GM15510 (cell line): ENCODE results near the gene THAP2.

ENCODE experiments used
- POLR2A ChIP-seq: IDR thresholded peaks from 3 replicates; pipeline ENCODE4 v1.6.1; 2011; ENCODE audit warnings: borderline replicate concordance; ENCODE audit not compliant: insufficient read length; ENCODE audit errors: extremely low read depth

The THAP2 gene

DNA sequence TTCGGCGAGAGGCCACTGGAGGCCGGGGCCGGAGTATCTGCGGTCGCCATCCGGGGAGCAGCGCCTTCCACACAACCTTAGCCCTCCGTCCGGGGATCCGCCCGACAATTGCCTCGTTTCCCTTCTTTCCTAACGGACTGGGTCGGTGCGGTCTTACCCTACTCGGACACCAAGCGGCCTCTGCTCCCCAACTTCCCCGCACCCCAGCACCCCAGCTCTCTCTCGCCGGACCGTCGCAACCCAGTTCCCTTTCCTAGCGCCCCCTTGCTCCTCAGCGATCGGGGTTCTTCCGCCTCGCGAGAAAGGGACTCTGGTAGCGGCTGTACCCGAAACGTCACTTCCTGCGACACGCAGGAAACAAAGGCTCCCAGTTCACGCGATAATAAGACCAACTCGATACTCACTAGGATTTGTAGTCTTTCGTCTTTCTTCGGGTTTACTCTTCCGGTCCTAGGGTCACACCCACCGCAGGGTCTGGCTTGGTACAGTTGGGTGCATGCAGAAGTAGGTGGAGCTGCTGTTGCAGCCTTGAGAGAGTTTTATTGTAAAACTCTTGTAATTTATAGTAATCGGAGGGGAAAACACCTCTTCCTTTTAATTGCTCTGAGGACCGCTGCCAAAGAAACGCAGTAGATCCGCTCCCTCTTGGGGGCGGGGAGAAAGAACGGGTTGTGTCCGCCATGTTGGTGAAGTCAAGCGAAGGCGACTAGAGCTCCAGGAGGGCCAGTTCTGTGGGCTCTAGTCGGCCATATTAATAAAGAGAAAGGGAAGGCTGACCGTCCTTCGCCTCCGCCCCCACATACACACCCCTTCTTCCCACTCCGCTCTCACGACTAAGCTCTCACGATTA, at the start of gene THAP2, which contains the start of gene ZFC3H1:
THAP2 (plus strand) TSS at position 741 of the 850 bp plus-strand sequence. CDS start 209 bp downstream, outside the sequence.
ZFC3H1 (minus strand) TSS at position 288 of the 850 bp plus-strand sequence; CDS start at position 50, 238 bp downstream.
- peak; percentile 88 for TF ChIP-seq POLR2A

DNA sequence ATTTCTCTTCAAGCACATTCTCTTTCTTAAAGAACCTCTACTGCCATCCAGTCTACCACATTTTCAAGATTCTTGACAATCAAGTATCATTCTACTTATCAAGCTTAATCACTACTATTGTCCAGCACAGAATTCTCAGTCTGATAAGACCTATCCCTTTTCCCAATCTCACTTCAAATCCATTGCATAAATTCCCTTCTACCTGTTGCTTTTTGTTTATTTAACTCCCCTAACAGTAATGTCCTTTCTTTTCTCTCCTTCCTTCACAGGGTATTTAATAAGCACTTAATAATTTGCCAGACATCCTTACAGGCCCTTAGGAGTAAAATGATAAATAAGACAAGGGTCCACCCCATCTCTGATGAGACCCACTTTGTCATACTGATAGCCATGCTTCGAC, 42.2 kb upstream of the THAP2 start:
- no peak for TF ChIP-seq POLR2A

DNA sequence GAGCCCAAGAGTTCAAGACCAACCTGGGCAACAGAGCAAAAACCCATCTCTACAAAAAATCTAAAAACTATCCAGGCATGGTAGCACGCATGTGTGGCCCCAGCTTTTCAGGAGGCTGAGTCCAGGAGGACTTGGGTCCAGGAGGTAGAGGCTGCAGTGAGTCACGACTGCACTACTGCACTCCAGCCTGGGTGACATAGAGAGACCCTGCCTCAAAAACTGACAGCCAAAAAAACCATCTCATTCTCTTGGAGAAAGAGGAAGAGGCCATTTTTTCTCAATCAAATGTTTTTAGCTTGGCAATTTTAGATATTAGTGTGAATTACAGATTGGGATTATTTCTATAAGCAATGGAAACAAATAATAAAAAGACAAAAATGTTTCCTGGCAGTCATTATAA, 38.6 kb upstream of the THAP2 start:
- TF ChIP-seq POLR2A: no peak

DNA sequence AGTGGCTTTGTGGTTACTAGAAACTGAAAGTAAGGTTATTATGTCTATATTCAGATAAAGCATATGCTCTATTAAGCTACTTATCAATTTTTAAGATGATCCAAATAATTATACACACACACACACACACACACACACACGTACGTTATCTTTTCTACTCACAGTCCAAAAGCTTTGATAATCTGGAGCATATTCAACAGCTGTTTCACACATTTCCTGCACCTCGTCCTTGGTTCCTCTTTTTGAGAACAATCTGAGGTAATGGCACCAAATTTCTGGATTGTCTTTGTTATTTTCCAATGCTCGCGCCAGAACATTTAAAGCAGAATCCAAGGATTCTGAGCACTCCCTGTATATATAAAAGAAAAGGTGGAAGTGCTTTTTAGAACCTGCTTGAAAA, 38.0 kb upstream of the THAP2 start:
- TF ChIP-seq POLR2A: no peak

DNA sequence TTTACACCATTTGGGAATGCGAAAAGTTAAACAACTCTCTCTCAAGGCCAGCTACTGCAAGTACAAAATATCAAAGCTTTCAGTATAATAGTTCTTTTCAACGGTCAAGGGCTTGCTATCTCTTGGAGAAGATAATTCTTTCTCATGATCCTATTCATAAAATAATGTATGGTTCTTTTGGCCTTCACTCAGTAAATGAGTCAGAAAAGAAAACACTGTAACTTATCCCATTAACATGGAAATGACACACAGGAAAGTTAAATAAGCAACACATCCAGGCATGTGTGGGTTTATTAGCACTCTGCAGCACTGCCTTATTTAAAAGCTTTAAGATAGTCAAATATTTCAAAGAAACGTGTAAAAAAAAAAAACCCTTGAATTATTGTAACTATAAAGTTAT, 37.3 kb upstream of the THAP2 start:
- no peak for TF ChIP-seq POLR2A

DNA sequence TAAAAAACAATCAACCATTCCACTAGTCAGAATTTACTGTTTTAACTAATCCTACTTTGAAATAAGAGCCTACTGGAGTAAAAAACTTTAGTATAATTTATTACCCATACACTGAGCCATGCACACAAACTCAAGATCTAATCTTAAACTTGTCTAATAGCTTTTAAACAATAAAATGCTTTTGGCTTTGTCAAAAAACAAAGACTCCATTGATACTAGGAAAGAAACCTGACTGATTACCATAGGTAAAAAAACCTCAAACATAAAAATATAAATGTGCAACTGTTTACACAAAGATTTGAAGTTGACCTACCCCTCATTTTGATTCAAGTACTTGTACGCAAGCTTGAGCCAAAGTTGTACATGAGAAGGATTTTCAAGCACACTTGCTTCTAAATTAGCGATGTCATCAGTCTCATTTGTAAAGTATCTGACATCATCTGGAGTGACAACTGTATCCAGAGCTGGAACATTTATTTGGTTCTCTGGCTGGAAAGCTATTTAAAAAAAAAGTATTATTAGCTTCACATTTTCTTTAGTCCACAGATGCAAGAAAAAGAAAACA, 36.6 kb upstream of the THAP2 start:
- no peak for TF ChIP-seq POLR2A

DNA sequence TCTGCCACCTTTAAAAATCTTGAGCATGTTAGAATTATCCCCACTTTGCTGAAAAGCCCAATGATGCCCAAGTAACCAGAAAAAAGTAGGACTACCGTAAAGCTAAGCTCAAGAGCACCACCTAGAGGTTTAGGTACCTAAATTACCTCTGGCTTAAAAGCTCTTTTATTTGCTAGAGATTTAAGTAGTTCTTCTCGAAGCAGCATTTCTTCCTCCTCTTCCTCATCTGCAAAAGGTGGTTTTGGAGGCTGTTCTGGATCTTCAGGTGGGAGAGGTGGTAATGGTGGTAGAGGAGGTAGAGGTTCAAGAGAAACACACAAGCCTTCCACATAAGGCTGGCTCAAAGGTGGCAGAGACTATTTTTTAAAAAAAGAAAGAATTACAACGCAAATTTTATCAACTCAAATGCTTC, 27.4 kb upstream of the THAP2 start:
- TF ChIP-seq POLR2A: no peak

DNA sequence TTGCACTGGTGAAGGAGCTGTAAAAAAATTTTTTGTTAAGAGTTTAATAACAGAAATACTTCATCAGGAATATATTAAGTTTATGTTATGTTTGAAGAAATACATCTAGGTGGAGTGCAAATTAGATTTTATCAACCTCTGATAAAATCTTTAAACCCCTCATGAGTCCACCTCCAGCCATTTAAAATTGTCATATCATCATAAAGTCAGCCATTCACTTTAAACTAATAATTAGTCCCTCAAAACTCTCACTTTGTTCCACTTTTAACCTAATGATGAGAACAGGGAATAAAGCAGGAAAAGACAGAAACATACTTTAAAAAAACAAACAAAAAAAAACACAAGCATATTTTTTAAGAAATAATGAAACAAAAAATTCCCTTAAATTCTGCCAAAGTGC, 25.6 kb upstream of the THAP2 start:
- no peak for TF ChIP-seq POLR2A

DNA sequence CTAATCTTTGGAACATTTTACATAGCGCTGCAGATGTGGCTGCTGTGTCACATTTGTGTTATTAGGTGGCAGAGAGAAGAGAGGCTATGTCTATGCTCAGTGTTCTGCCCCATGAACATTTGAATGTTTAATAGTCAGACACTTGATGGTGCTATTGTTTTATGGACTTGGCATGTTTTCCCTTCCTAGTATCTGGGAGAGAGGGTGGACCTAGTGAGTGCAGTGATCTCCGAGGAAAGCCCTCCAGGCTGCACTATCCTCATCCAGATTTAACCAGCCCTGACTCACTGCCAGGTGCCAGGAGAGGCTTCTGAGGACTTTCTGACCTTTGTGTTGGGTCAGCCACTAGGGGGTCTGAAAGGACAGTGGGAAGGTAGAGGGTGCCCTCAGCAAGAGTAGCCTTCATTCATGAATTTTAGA, 24.8 kb upstream of the THAP2 start:
- no peak for TF ChIP-seq POLR2A

DNA sequence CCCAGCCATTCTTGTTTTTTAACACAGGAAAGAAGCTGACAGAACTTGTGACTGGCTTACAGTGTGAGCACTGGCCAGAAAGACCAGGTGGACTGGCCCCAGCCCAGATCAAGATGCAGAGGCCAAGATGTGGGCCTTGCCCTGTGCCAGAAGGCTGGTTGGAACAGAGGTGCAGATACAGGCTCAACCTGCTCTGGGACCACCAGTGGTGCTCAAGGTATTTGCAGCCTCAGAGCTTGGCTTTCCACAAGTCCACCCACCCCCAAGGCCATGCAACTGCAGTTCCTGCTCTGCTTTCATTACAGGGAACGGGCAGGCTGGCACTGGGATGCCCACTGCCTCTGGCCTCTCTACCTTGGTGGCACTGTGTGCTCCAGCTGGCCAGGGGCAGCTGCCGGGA, 23.8 kb upstream of the THAP2 start:
- no peak for TF ChIP-seq POLR2A

DNA sequence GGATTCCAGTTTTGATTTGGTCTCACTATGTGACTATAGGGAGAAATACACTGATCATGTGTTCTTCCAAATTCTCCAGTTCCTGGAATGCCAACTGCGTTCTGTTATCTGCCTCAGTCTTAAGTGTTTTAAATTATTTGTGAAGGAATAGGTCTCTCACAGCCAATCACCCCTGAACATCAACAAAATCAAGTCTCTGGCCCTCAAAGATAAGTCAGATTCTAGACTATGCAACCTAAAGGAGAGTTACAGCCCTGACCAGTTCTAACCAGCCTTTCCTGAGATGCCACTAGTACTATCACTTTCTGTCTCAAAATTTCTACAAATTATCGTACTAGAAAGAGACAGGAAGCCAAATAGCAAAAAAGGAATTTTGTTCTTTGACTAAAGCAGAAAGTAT, 22.7 kb upstream of the THAP2 start:
- TF ChIP-seq POLR2A: no peak

DNA sequence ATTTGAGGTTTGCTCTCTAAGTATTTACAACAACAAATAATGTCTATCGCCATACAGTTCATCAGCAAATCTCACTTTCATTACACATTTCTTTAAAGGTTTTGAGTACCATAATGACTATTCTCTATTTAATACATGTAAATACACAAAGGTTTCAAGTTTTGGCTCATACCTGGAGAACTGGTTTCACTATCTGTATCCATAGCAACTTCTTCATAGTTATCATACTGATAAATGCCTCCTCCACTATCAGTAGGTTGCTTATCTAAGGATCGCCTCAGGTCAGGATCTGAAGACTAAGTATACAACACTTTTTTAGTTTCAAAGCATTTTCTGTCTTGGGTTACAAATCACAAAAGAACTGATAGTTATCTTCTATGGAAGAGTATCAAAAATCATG, 21.8 kb upstream of the THAP2 start:
- TF ChIP-seq POLR2A: no peak

DNA sequence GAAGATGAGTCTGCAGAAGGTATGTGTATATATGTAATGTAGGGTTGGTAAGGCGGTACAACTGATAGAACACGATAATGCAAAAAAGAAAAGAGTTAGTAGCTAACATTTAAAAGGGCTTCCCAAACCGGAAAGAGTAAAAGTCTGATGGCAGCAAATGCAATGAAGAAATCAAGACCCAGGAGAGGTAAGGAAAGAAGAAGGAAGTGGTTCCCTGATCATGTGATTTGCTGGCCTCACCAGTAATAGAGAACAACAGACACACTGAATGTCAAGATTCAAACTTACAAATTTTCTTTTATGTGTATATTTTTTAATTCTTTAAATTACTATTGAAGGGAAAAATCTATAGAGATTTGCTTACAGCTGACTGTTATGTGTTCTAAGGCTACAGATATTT, 18.8 kb upstream of the THAP2 start:
- no peak for TF ChIP-seq POLR2A

DNA sequence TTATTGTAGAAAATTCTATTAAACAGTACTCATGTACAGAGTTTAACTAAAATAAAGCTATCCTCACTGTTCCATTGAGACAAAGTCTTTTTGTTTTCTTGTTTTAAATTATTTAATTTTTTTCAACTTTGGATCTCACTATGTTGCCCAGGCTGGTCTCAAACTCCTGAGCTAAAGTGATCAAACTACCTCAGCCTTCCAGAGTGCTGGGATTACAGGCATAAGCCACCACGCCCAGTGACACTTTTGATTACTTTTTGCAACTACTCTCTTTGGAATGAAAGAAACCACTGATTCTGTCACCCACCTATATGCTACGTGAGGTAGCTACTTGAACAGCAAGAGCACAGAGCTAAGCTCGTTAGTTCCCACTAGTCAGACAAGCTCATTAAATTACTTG, 17.6 kb upstream of the THAP2 start:
- TF ChIP-seq POLR2A: no peak

DNA sequence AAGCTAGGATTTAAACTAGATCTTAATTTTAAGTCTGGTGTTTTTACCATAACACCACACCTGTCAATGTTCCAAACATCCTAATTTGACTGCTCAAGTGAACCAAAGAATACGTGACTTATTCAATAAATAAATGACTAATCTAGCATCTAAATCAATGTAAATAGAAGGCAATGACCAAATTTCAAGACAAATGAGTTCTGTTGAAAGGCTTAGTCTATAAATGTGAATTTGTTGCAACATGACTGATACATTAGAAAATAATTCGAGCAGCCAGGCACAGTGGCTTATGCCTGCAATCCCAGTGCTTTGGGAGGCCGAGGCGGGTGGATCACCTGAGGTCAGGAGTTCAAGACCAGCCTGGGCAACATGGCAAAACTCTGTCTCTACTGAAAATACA, 15.6 kb upstream of the THAP2 start:
- TF ChIP-seq POLR2A: no peak

DNA sequence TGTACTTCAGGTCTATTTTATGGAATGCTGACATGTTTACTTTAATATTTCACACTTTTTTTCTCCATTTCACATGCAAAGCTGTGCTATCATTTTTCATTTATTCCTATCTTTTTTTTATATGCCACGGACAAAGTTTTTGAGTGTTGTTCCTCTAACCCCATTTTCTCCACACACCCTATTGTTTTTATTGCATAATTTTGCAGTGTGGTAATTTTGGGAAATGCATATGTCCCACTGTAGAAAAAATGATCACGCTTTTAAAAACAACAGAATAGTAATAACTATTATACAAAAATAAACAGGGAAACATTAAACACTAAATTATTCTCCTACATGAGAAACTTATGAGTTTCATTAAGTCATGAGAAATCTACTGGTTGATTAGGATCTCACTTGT, 14.7 kb upstream of the THAP2 start:
- no peak for TF ChIP-seq POLR2A
